HCT116 (cell line): ENCODE measurements around the gene WDR76. TPM values are rescaled to one million over a fixed set of nuclear protein-coding genes. Genes with fewer than 3 reads are reported as not detected.
"Not testable (repeated sequence)": the region's sequence is repeated elsewhere in the genome, so short reads cannot be mapped to it uniquely, and the experiment has no call there.

ENCODE experiments used
- ATAC-seq: fragments of 200-7000 bp; cut with Tn5 transposase; 2 replicates; pipeline ENCODE4 v1.9.1; 2020; ENCODE audit warnings: mild to moderate bottlenecking, moderate library complexity
- BruUV-seq: library from RNA; stranded (reverse); fragments of 400-500 nt; replicated peaks from 2 replicates; lab custom pipeline; 2021; lab: Mats Ljungman, UMichigan
- CTCF ChIA-PET: fragments of 300-600 bp; sonication (Branson Sonifier 250); formaldehyde crosslinking; loops from one replicate; lab custom pipeline; 2021; ENCODE audit warnings: antibody characterized with exemption; lab: Charles Lee
- POLR2A ChIA-PET: fragments of 300-600, 350-600 bp; sonication (Branson Sonifier 250); formaldehyde crosslinking; loops from one replicate; lab custom pipeline; 2021; ENCODE audit warnings: antibody characterized with exemption; lab: Charles Lee
- RAD21 ChIA-PET, 2 experiments: fragments of 300-600 bp; sonication (Branson Sonifier 250); formaldehyde crosslinking; loops; one replicate each; lab custom pipeline; 2023; ENCODE audit warnings: low total read pairs in 2 of 2; ENCODE audit not compliant: uncharacterized antibody in 2 of 2, unreplicated experiment in 2 of 2, low non-redundant PET in 1 of 2; lab: Charles Lee
- DNase-seq: peaks from one replicate; pipeline ENCODE4 v3.0.0-alpha.2; 2010; ENCODE audit warnings: low read depth, low spot score
- H2AFZ ChIP-seq: fragments of 200-600 bp; shearing (Covaris generic), sonication (generic); 2 replicates; pipeline ENCODE4 v1.6.1; 2017; ENCODE audit warnings: low read depth, mixed run types, mixed read lengths, antibody characterized with exemption, low read length; ENCODE audit not compliant: poor library complexity, severe bottlenecking
- H3K27ac ChIP-seq: 2 replicates; pipeline ENCODE4 v1.5.1; 2012; ENCODE audit warnings: low read depth, low read length
- H3K27me3 ChIP-seq: fragments of 200-600 bp; sonication (generic); 2 replicates; pipeline ENCODE4 v1.6.1; 2016; ENCODE audit warnings: mixed run types, low read length, mixed read lengths; ENCODE audit not compliant: insufficient read depth
- H3K36me3 ChIP-seq, 2 experiments: fragments of 200-500 bp in 1 of 2; fragments of 200-600 bp in 1 of 2; sonication (Bioruptor generic) in 1 of 2; sonication (generic) in 1 of 2; 2 replicates each; pipeline versions ENCODE4 v1.5.1 to v1.6.1; 2014 to 2016; ENCODE audit warnings: low read length in 2 of 2, inconsistent platforms in 1 of 2, mixed read lengths in 1 of 2, mixed run types in 1 of 2; ENCODE audit not compliant: insufficient read depth in 2 of 2, control insufficient read depth in 1 of 2
- H3K4me1 ChIP-seq, 2 experiments: fragments of 200-600 bp in 1 of 2; sonication (generic) in 1 of 2; 2 replicates each; pipeline versions ENCODE4 v1.5.1 to v1.6.1; 2012 to 2017; ENCODE audit warnings: low read length in 2 of 2, inconsistent platforms in 1 of 2, mild to moderate bottlenecking in 1 of 2, mixed read lengths in 1 of 2, mixed run types in 1 of 2, moderate library complexity in 1 of 2; ENCODE audit not compliant: insufficient read depth in 2 of 2, control insufficient read depth in 1 of 2
- H3K4me2 ChIP-seq: fragments of 200-600 bp; sonication (generic); 2 replicates; pipeline ENCODE4 v1.6.1; 2017; ENCODE audit warnings: mixed run types, low read length, mixed read lengths
- H3K4me3 ChIP-seq, 2 experiments: fragments of 200-600 bp in 1 of 2; sonication (generic) in 1 of 2; replicated peaks in 1 of 2; 2 replicates each; pipeline ENCODE4 v1.5.1; 2011 to 2016; ENCODE audit warnings: low read length in 2 of 2, control low read depth in 1 of 2, low read depth in 1 of 2, mild to moderate bottlenecking in 1 of 2, mixed read lengths in 1 of 2, mixed run types in 1 of 2
- H3K79me2 ChIP-seq: fragments of 200-600 bp; sonication (generic); 2 replicates; pipeline ENCODE4 v1.6.1; 2017; ENCODE audit warnings: mild to moderate bottlenecking, mixed run types, low read length, moderate library complexity, mixed read lengths; ENCODE audit not compliant: insufficient read depth
- H3K9ac ChIP-seq: fragments of 200-600 bp; sonication (generic); 2 replicates; pipeline ENCODE4 v1.6.1; 2016; ENCODE audit warnings: low read length, mixed read lengths
- H3K9me2 ChIP-seq: fragments of 200-600 bp; sonication (generic), shearing (Covaris generic); 2 replicates; pipeline ENCODE4 v1.6.1; 2017; ENCODE audit warnings: mixed run types, mild to moderate bottlenecking, moderate library complexity; ENCODE audit not compliant: insufficient read depth
- H3K9me3 ChIP-seq, 2 experiments: fragments of 200-500 bp in 1 of 2; fragments of 200-600 bp in 1 of 2; sonication (Bioruptor generic) in 1 of 2; sonication (generic) in 1 of 2; 2 replicates each; pipeline ENCODE4 v1.6.1; 2014 to 2017; ENCODE audit warnings: low read length in 2 of 2, mixed read lengths in 2 of 2, inconsistent platforms in 1 of 2, low read depth in 1 of 2, mild to moderate bottlenecking in 1 of 2, mixed run types in 1 of 2, moderate library complexity in 1 of 2; ENCODE audit not compliant: control insufficient read depth in 1 of 2, insufficient read depth in 1 of 2
- H4K20me1 ChIP-seq: fragments of 200-600 bp; sonication (generic), shearing (Covaris generic); 2 replicates; pipeline ENCODE4 v1.6.1; 2017; ENCODE audit warnings: mixed run types, mild to moderate bottlenecking, moderate library complexity; ENCODE audit not compliant: insufficient read depth
- CEBPB ChIP-seq: IDR thresholded peaks from 2 replicates; pipeline ENCODE4 v1.6.1; 2012; ENCODE audit warnings: low read depth
- CTCF ChIP-seq, 3 experiments: fragments of 200-600 bp in 1 of 3; sonication (generic) in 1 of 3; IDR thresholded peaks in 2 of 3; conservative IDR thresholded peaks in 1 of 3; 2 replicates each; pipeline ENCODE4 v1.5.1; 2012 to 2017; ENCODE audit warnings: low read depth in 2 of 3, low read length in 2 of 3, antibody characterized with exemption in 1 of 3, borderline replicate concordance in 1 of 3, control low read depth in 1 of 3, mild to moderate bottlenecking in 1 of 3, mixed read lengths in 1 of 3, mixed run types in 1 of 3, moderate library complexity in 1 of 3; ENCODE audit not compliant: insufficient read depth in 1 of 3
- EGR1 ChIP-seq: IDR thresholded peaks from 2 replicates; pipeline ENCODE4 v1.6.1; 2012; ENCODE audit warnings: low read depth
- ELF1 ChIP-seq: IDR thresholded peaks from 2 replicates; pipeline ENCODE4 v1.6.1; 2012; ENCODE audit warnings: low read depth, borderline replicate concordance
- EZH2 ChIP-seq: fragments of 200-600 bp; sonication (generic); IDR thresholded peaks from 2 replicates; pipeline ENCODE4 v1.6.1; 2017; ENCODE audit warnings: antibody characterized with exemption, mixed run types
- FOSL1 ChIP-seq: IDR thresholded peaks from 2 replicates; pipeline ENCODE4 v1.6.1; 2012; ENCODE audit warnings: low read depth
- MAX ChIP-seq: IDR thresholded peaks from 2 replicates; pipeline ENCODE4 v1.6.1; 2012
- POLR2A ChIP-seq: IDR thresholded peaks from 2 replicates; pipeline ENCODE4 v1.7.0; 2011; ENCODE audit warnings: borderline replicate concordance; ENCODE audit not compliant: insufficient read depth, insufficient read length; ENCODE audit errors: extremely low read depth
- RAD21 ChIP-seq: IDR thresholded peaks from 2 replicates; pipeline ENCODE4 v1.6.1; 2012; ENCODE audit warnings: low read depth, mild to moderate bottlenecking
- SRF ChIP-seq: IDR thresholded peaks from 2 replicates; pipeline ENCODE4 v1.6.1; 2012; ENCODE audit warnings: low read depth
- TCF7L2 ChIP-seq: IDR thresholded peaks from 2 replicates; pipeline ENCODE4 v1.7.0; 2011; ENCODE audit warnings: borderline replicate concordance, inconsistent platforms; ENCODE audit not compliant: insufficient read depth, insufficient read length; ENCODE audit errors: extremely low read depth
- YY1 ChIP-seq: IDR thresholded peaks from 2 replicates; pipeline ENCODE4 v1.6.1; 2011; ENCODE audit warnings: low read length, low read depth, moderate library complexity, mild to moderate bottlenecking; ENCODE audit not compliant: insufficient replicate concordance; ENCODE audit errors: extremely low read depth
- ZFX ChIP-seq: fragments of 450-650 bp; IDR thresholded peaks from 2 replicates; pipeline ENCODE4 v1.6.1; 2017
- ZNF274 ChIP-seq: fragments of 200-500 bp; sonication (Bioruptor generic); IDR thresholded peaks from 2 replicates; pipeline ENCODE4 v1.6.1; 2014; ENCODE audit warnings: mild to moderate bottlenecking, low read depth, low read length, inconsistent platforms
- intact Hi-C: fragments of 100-400 bp; cut with micrococcal nuclease; formaldehyde crosslinking; loops from 2 replicates; pipeline ENCODE4 v1.10.0; 2022
- total RNA-seq: library from RNA; stranded (reverse); gene quantifications from one replicate; pipeline ENCODE4 v1.2.1, GENCODE V29; 2021; ENCODE audit not compliant: unreplicated experiment
- TF ChIP-seq, protein P1 (sequence below): IDR thresholded peaks from 2 replicates; pipeline ENCODE4 v1.6.1; 2012
- TF ChIP-seq, protein P2 (sequence below): IDR thresholded peaks from 2 replicates; pipeline ENCODE4 v1.6.1; 2012; ENCODE audit warnings: low read depth

WDR76 gene
- total RNA-seq, 1 experiment from 2014 or later, result 33.0 TPM

DNA sequence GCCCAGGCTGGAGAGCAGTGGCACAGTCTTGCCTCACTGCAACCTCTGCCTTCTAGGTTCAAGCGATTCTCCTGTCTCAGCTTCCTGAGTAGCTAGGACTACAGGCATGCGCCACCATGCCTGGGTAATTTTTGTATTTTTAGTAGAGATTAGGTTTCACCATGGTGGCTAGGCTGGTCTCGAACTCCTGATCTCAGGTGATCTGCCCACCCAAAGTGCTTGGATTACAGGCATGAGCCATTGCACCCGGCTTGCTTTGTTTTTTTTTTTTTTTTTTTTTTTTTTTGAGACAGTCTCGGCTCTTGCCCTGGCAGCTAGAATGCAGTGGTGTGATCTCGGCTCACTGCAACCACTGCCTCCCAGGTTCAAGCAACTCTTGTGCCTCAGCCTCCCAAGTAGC lies 5.7 kb downstream of the WDR76 start:
- DNase-seq, H3K27ac ChIP-seq, H4K20me1 ChIP-seq, H3K4me3 ChIP-seq, H3K9me2 ChIP-seq, H3K4me1 ChIP-seq, H3K4me2 ChIP-seq, H3K9me3 ChIP-seq, ATAC-seq, POLR2A ChIA-PET, CTCF ChIA-PET, H3K9ac ChIP-seq, H3K27me3 ChIP-seq, H2AFZ ChIP-seq, BruUV-seq, intact Hi-C loops, RAD21 ChIA-PET: not testable (repeated sequence)
- Histone ChIP-seq H3K36me3 (peaks cover 17 to 43% of the 10 kb centered on the region in 2 experiments), H3K79me2 (peaks cover 79% of the 10 kb centered on the region)

- CTCF ChIA-PET, result no interaction called here
- ATAC-seq (no peak), DNase-seq (no peak)
- Histone ChIP-seq H3K27me3 (no peaks in the 10 kb centered on the region), H3K79me2 (peaks cover 8% of the 10 kb centered on the region; the same call in 1 of the 2 replicates), H3K27ac (no peak overlapping the region), H4K20me1 (no peaks in the 10 kb centered on the region), H3K36me3 (peaks cover 14 to 29% of the 10 kb centered on the region in 2 experiments), H3K9me3 (no peaks in the 10 kb centered on the region), H2AFZ (no peak overlapping the region), H3K9ac (no peak overlapping the region), H3K4me3 (no peak overlapping the region), H3K4me1 (no peaks in the 10 kb centered on the region), H3K9me2 (no peaks in the 10 kb centered on the region), H3K4me2 (no peak overlapping the region)
- intact Hi-C loops, result no loop called here
- RAD21 ChIA-PET, result no interaction called here
- BruUV-seq, result no TSS peak
- POLR2A ChIA-PET, result interaction anchor here (0.6 kb wide), 1 partner anchor 8 kb away, joined by 3 read pairs; no protein-coding TSS in a partner anchor
- no peak for TF ChIP-seq EGR1
- TF ChIP-seq EZH2, result no peak
- TF ChIP-seq RAD21, result no peak
- TF ChIP-seq, protein P1, sequence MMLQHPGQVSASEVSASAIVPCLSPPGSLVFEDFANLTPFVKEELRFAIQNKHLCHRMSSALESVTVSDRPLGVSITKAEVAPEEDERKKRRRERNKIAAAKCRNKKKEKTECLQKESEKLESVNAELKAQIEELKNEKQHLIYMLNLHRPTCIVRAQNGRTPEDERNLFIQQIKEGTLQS, result no peak
- TF ChIP-seq ELF1, result no peak
- TF ChIP-seq, protein P2, sequence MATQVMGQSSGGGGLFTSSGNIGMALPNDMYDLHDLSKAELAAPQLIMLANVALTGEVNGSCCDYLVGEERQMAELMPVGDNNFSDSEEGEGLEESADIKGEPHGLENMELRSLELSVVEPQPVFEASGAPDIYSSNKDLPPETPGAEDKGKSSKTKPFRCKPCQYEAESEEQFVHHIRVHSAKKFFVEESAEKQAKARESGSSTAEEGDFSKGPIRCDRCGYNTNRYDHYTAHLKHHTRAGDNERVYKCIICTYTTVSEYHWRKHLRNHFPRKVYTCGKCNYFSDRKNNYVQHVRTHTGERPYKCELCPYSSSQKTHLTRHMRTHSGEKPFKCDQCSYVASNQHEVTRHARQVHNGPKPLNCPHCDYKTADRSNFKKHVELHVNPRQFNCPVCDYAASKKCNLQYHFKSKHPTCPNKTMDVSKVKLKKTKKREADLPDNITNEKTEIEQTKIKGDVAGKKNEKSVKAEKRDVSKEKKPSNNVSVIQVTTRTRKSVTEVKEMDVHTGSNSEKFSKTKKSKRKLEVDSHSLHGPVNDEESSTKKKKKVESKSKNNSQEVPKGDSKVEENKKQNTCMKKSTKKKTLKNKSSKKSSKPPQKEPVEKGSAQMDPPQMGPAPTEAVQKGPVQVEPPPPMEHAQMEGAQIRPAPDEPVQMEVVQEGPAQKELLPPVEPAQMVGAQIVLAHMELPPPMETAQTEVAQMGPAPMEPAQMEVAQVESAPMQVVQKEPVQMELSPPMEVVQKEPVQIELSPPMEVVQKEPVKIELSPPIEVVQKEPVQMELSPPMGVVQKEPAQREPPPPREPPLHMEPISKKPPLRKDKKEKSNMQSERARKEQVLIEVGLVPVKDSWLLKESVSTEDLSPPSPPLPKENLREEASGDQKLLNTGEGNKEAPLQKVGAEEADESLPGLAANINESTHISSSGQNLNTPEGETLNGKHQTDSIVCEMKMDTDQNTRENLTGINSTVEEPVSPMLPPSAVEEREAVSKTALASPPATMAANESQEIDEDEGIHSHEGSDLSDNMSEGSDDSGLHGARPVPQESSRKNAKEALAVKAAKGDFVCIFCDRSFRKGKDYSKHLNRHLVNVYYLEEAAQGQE, result no peak
- no peak for TF ChIP-seq POLR2A
- no peak for TF ChIP-seq TCF7L2
- no peak for TF ChIP-seq SRF
- TF ChIP-seq CEBPB, result no peak
- no peak for TF ChIP-seq CTCF (IDR thresholded peaks at IDR 0.05 in 2 of 3, conservative IDR thresholded peaks at IDR 0.05 in 1 of 3; ENCODE audit: borderline replicate concordance in 1 of 3, insufficient read depth in 1 of 3, low read depth in 2 of 3, low read length in 2 of 3)
- TF ChIP-seq ZNF274, result no peak
- TF ChIP-seq MAX, result no peak
- TF ChIP-seq YY1, result no peak
- no peak for TF ChIP-seq FOSL1
- no peak for TF ChIP-seq ZFX
Measured at GRCh38 chr15:43845421-43845820, 18.6 kb downstream of the WDR76 start.
